Caco-2 (cell line): ENCODE data around the gene IGSF21. TPM values are rescaled to one million over a fixed set of nuclear protein-coding genes. Genes with fewer than 3 reads are reported as not detected.
"Not testable (repeated sequence)": the region's sequence is repeated elsewhere in the genome, so short reads cannot be mapped to it uniquely, and the experiment has no call there.

Source experiments
- BruUV-seq: library from RNA; stranded (reverse); fragments of 400-500 nt; replicated peaks from 2 replicates; lab custom pipeline; 2021; lab: Mats Ljungman, UMichigan
- CTCF ChIA-PET: fragments of 300-600 bp; sonication (Branson Sonifier 250); formaldehyde crosslinking; loops from one replicate; lab custom pipeline; 2022; ENCODE audit warnings: antibody characterized with exemption; lab: Charles Lee
- POLR2A ChIA-PET: fragments of 300-600 bp; sonication (Branson Sonifier 250); formaldehyde crosslinking; loops from one replicate; lab custom pipeline; 2022; ENCODE audit warnings: antibody characterized with exemption; lab: Charles Lee
- DNase-seq, 2 experiments: peaks; one replicate each; pipeline versions ENCODE4 v3.0.0 to v3.0.0-alpha.2; 2020 to 2022
- H3K27me3 ChIP-seq: replicated peaks from 2 replicates; pipeline ENCODE4 v1.6.0; 2011; ENCODE audit warnings: low read length; ENCODE audit not compliant: control insufficient read depth, insufficient read depth
- H3K36me3 ChIP-seq: 2 replicates; pipeline ENCODE4 v1.5.1; 2011; ENCODE audit warnings: low read length; ENCODE audit not compliant: control insufficient read depth, insufficient read depth
- H3K4me1 ChIP-seq: fragments of 250-450 bp; sonication (Bioruptor Pico); 2 replicates; pipeline ENCODE4 v1.5.1; 2020; ENCODE audit warnings: mild to moderate bottlenecking
- H3K4me3 ChIP-seq: 2 replicates; pipeline ENCODE4 v1.5.1; 2011; ENCODE audit warnings: low read depth, mild to moderate bottlenecking, control low read depth, low read length
- H3K9me3 ChIP-seq: fragments of 250-450 bp; sonication (Bioruptor Pico); 2 replicates; pipeline ENCODE4 v1.5.1; 2020; ENCODE audit warnings: mild to moderate bottlenecking, moderate library complexity
- H3K27ac Mint-ChIP-seq: one replicate; pipeline ENCODE4 v1.8.0; 2022; ENCODE audit warnings: mixed read lengths; ENCODE audit not compliant: unreplicated experiment
- H3K27me3 Mint-ChIP-seq: one replicate; pipeline ENCODE4 v1.8.0; 2022; ENCODE audit warnings: mixed read lengths; ENCODE audit not compliant: insufficient read depth, unreplicated experiment
- H3K36me3 Mint-ChIP-seq: one replicate; pipeline ENCODE4 v1.8.0; 2022; ENCODE audit warnings: mild to moderate bottlenecking, mixed read lengths; ENCODE audit not compliant: insufficient read depth, unreplicated experiment
- H3K4me1 Mint-ChIP-seq: one replicate; pipeline ENCODE4 v1.8.0; 2022; ENCODE audit warnings: low read depth, mixed read lengths; ENCODE audit not compliant: unreplicated experiment
- H3K4me3 Mint-ChIP-seq: one replicate; pipeline ENCODE4 v1.8.0; 2022; ENCODE audit warnings: mild to moderate bottlenecking, moderate library complexity, mixed read lengths; ENCODE audit not compliant: unreplicated experiment
- H3K9me3 Mint-ChIP-seq: one replicate; pipeline ENCODE4 v1.8.0; 2022; ENCODE audit warnings: mixed read lengths; ENCODE audit not compliant: unreplicated experiment
- intact Hi-C: fragments of 100-400 bp; cut with micrococcal nuclease; formaldehyde crosslinking; loops from one replicate; pipeline ENCODE4 v1.10.0; 2022; ENCODE audit not compliant: unreplicated experiment
- total RNA-seq: library from RNA; stranded (reverse); gene quantifications from 2 replicates; pipeline ENCODE4 v1.2.3, GENCODE V29; 2022
- TF ChIP-seq, protein P1 (sequence below), 2 experiments: fragments of 200-600 bp in 1 of 2; IDR thresholded peaks; 1 replicate in 1 of 2; 2 replicates in 1 of 2; pipeline versions ENCODE4 v1.5.1 to v1.8.0; 2011 to 2022; ENCODE audit warnings: antibody characterized with exemption in 1 of 2, control low read depth in 1 of 2, inconsistent platforms in 1 of 2, low read depth in 1 of 2, low read length in 1 of 2, mild to moderate bottlenecking in 1 of 2, moderate library complexity in 1 of 2; ENCODE audit not compliant: insufficient read depth in 1 of 2, severe bottlenecking in 1 of 2, unreplicated experiment in 1 of 2

Gene IGSF21
- total RNA-seq, 1 experiment from 2014 or later = not detected

DNA sequence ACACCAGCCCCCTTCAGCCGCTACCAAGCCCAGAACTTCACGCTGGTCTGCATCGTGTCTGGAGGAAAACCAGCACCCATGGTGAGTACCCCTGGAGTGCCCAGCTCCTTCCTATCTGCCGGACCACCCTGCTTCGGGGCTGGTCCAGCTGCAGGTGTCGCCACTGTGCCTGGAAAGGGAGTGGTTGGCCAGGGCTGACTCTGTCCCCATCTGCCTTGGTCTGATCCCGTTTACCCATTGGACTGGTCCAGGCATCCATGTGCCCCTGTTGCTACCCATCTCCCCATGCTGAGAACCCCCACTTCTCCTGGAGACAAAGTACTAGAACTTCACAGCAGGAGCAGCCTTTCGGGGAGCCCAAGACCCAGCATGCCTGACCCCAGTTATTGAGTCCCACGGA lies 254.6 kb downstream of the IGSF21 start:
- ChIA-PET CTCF (no interaction called here), POLR2A (no interaction called here)
- H3K27me3 Mint-ChIP-seq = peaks cover 29% of the 10 kb centered on the region
- Histone ChIP-seq H3K4me3 (no peak overlapping the region), H3K36me3 (no peaks in the 10 kb centered on the region), H3K27me3 (no peaks in the 10 kb centered on the region), H3K9me3 (no peaks in the 10 kb centered on the region), H3K4me1 (no peaks in the 10 kb centered on the region)
- no peaks in the 10 kb centered on the region for H3K36me3 Mint-ChIP-seq
- no peak overlapping the region for H3K27ac Mint-ChIP-seq
- peaks cover 14% of the 10 kb centered on the region for H3K9me3 Mint-ChIP-seq
- DNase-seq = no peak
- no peak overlapping the region for H3K4me3 Mint-ChIP-seq
- intact Hi-C loops = no loop called here
- BruUV-seq = no TSS peak
- no peaks in the 10 kb centered on the region for H3K4me1 Mint-ChIP-seq
- TF ChIP-seq, protein P1, sequence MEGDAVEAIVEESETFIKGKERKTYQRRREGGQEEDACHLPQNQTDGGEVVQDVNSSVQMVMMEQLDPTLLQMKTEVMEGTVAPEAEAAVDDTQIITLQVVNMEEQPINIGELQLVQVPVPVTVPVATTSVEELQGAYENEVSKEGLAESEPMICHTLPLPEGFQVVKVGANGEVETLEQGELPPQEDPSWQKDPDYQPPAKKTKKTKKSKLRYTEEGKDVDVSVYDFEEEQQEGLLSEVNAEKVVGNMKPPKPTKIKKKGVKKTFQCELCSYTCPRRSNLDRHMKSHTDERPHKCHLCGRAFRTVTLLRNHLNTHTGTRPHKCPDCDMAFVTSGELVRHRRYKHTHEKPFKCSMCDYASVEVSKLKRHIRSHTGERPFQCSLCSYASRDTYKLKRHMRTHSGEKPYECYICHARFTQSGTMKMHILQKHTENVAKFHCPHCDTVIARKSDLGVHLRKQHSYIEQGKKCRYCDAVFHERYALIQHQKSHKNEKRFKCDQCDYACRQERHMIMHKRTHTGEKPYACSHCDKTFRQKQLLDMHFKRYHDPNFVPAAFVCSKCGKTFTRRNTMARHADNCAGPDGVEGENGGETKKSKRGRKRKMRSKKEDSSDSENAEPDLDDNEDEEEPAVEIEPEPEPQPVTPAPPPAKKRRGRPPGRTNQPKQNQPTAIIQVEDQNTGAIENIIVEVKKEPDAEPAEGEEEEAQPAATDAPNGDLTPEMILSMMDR (IDR thresholded peaks at IDR 0.05; ENCODE audit: insufficient read depth in 1 of 2, low read depth in 1 of 2, low read length in 1 of 2, severe bottlenecking in 1 of 2, unreplicated experiment in 1 of 2) = no peak

DNA sequence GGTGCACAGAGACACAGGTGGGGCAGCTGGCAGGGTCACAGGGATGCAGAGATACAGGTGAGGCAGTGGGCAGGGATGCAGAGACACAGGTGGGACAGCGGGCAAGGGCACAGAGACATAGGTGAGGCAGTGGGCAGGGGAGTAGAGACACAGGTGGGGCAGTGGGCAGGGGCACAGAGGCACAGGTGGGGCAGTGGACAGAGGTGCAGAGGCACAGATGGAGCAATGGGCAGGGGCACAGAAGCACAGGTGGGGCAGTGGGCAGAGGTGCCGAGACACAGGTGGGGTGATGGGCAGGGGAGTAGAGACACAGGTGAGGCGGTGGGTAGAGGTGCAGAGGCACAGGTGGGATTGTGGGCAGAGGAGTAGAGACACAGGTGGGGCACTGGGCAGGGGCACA lies 255.8 kb downstream of the IGSF21 start:
- Histone ChIP-seq H3K27me3 (no peaks in the 10 kb centered on the region), H3K4me3 (no peak overlapping the region), H3K9me3 (no peaks in the 10 kb centered on the region), H3K4me1 (no peaks in the 10 kb centered on the region), H3K36me3 (no peaks in the 10 kb centered on the region)
- Mint-ChIP-seq H3K4me1 (no peaks in the 10 kb centered on the region), H3K27me3 (peaks cover 24% of the 10 kb centered on the region), H3K4me3 (no peak overlapping the region), H3K36me3 (no peaks in the 10 kb centered on the region), H3K27ac (no peak overlapping the region), H3K9me3 (peaks cover 14% of the 10 kb centered on the region)
- TF ChIP-seq, protein P1 (IDR thresholded peaks at IDR 0.05; ENCODE audit: insufficient read depth in 1 of 2, low read depth in 1 of 2, low read length in 1 of 2, severe bottlenecking in 1 of 2, unreplicated experiment in 1 of 2) = no peak
- ChIA-PET CTCF (no interaction called here), POLR2A (no interaction called here)
- no peak for DNase-seq
- BruUV-seq = no TSS peak
- intact Hi-C loops = no loop called here

DNA sequence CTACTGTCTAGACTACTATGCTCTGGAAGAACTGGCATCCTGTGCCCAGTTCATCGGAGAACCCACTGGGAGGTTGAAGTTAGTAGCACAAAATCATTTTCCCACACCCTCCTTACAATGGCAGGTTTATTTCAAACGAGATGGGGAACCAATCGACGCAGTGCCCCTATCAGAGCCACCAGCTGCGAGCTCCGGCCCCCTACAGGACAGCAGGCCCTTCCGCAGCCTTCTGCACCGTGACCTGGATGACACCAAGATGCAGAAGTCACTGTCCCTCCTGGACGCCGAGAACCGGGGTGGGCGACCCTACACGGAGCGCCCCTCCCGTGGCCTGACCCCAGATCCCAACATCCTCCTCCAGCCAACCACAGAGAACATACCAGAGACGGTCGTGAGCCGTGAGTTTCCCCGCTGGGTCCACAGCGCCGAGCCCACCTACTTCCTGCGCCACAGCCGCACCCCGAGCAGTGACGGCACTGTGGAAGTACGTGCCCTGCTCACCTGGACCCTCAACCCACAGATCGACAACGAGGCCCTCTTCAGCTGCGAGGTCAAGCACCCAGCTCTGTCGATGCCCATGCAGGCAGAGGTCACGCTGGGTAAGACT lies 257.6 kb downstream of the IGSF21 start:
- Mint-ChIP-seq H3K9me3 (peaks cover 14% of the 10 kb centered on the region), H3K4me1 (no peaks in the 10 kb centered on the region), H3K27ac (no peak overlapping the region), H3K4me3 (no peak overlapping the region), H3K27me3 (peaks cover 31% of the 10 kb centered on the region), H3K36me3 (no peaks in the 10 kb centered on the region)
- Histone ChIP-seq H3K36me3 (no peaks in the 10 kb centered on the region), H3K27me3 (no peaks in the 10 kb centered on the region), H3K9me3 (no peaks in the 10 kb centered on the region), H3K4me1 (no peaks in the 10 kb centered on the region), H3K4me3 (no peak overlapping the region)
- ChIA-PET POLR2A (no interaction called here), CTCF (interaction anchor here (0.6 kb wide), 1 partner anchor 160 kb away, joined by 3 read pairs; no protein-coding TSS in a partner anchor)
- TF ChIP-seq, protein P1 (IDR thresholded peaks at IDR 0.05; ENCODE audit: insufficient read depth in 1 of 2, low read depth in 1 of 2, low read length in 1 of 2, severe bottlenecking in 1 of 2, unreplicated experiment in 1 of 2) = peak in 1 of 2 experiments; percentile 11
- intact Hi-C loops = no loop called here
- no peak for DNase-seq
- BruUV-seq = no TSS peak

DNA sequence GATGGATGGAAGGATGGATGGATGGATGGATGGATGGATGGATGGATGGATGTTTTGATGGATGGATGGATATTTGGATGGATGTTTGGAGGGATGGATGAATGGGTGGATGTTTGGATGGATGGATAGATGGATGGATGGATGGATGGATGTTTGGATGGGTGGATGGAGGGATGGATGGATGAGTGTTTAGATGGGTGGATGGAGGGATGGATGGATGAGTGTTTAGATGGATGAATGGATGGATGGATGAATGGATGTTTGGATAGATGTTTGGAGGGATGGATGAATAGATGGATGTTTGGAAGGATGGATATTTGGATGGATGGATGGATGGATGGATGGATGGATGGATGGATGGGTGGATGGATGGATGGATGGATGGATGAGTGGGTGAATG lies 264.9 kb downstream of the IGSF21 start:
- intact Hi-C loops, DNase-seq, POLR2A ChIA-PET, H3K4me3 Mint-ChIP-seq, H3K9me3 ChIP-seq, H3K4me1 ChIP-seq, CTCF ChIA-PET, H3K36me3 ChIP-seq, H3K4me1 Mint-ChIP-seq, H3K36me3 Mint-ChIP-seq, H3K4me3 ChIP-seq, H3K27ac Mint-ChIP-seq, H3K27me3 ChIP-seq, BruUV-seq: not testable (repeated sequence)
- Mint-ChIP-seq H3K9me3 (peaks cover 10% of the 10 kb centered on the region), H3K27me3 (peaks cover 13% of the 10 kb centered on the region)
